ENCODE data around the gene RNF41.
"Not testable (repeated sequence)": the region's sequence is repeated elsewhere in the genome, so short reads cannot be mapped to it uniquely, and the experiment has no call there.

Gene RNF41

GRCh38 chr12:56221757-56222530 is at the start of gene RNF41:
Gene RNF41 (minus strand): TSS chr12:56221922. CDS start chr12:56214047, 7,875 bp downstream.
- peak; percentile 61 for DNase-seq

GRCh38 chr12:56271031-56271430 is 49.3 kb upstream of the RNF41 start:
- DNase-seq, result no peak

- no peak for DNase-seq
These were observed 45.8 kb upstream of the RNF41 start for GRCh38 chr12:56267443-56268071.

GRCh38 chr12:56266693-56267442 is 45.1 kb upstream of the RNF41 start, which contains the start of gene COQ10A:
Gene COQ10A (plus strand): TSS chr12:56266942. CDS start chr12:56267119, 177 bp downstream.
- peak; percentile 52 for DNase-seq

GRCh38 chr12:56266068-56266692 is 44.5 kb upstream of the RNF41 start:
- DNase-seq, result not testable (repeated sequence)

- not testable (repeated sequence) for DNase-seq
These were observed 41.2 kb upstream of the RNF41 start for GRCh38 chr12:56262955-56263354.

- no peak for DNase-seq
These were observed 39.9 kb upstream of the RNF41 start for GRCh38 chr12:56261503-56262232.

GRCh38 chr12:56260921-56261320 is 39.2 kb upstream of the RNF41 start:
- DNase-seq, result no peak

GRCh38 chr12:56260380-56260779 is 38.7 kb upstream of the RNF41 start:
- no peak for DNase-seq

GRCh38 chr12:56258820-56259183 is 37.1 kb upstream of the RNF41 start:
- DNase-seq, result no peak

- DNase-seq, result peak; percentile 8
These were observed 36.5 kb upstream of the RNF41 start, which contains the start of gene ANKRD52 for GRCh38 chr12:56258068-56258819. Gene ANKRD52 (minus strand): TSS chr12:56258384. CDS start chr12:56258269, 115 bp downstream.

GRCh38 chr12:56257491-56258067 is 35.9 kb upstream of the RNF41 start:
- no peak for DNase-seq

- DNase-seq, result no peak
These were observed 35.3 kb upstream of the RNF41 start for GRCh38 chr12:56257071-56257470.

- no peak for DNase-seq
These were observed 34.7 kb upstream of the RNF41 start for GRCh38 chr12:56256326-56256960.

- DNase-seq, result no peak
These were observed 33.9 kb upstream of the RNF41 start for GRCh38 chr12:56255671-56256070.

- no peak for DNase-seq
These were observed 31.4 kb upstream of the RNF41 start for GRCh38 chr12:56253091-56253490.

- DNase-seq, result no peak
These were observed 30.9 kb upstream of the RNF41 start for GRCh38 chr12:56252649-56253048.

GRCh38 chr12:56248711-56249110 is 27.0 kb upstream of the RNF41 start:
- no peak for DNase-seq

- no peak for DNase-seq
These were observed 26.2 kb upstream of the RNF41 start for GRCh38 chr12:56247923-56248322.

GRCh38 chr12:56244494-56244893 is 22.8 kb upstream of the RNF41 start:
- no peak for DNase-seq

- no peak for DNase-seq
These were observed 22.0 kb upstream of the RNF41 start for GRCh38 chr12:56243731-56244181.

All from NCI-H1436 treated with DMSO at 0.1 percent for 48 hours (cell line).